Left lung (tissue), 10 donors: Measurements from ENCODE around the gene KIF16B. TPM values are rescaled to one million over a fixed set of nuclear protein-coding genes. Genes with fewer than 3 reads are reported as not detected.

ENCODE experiments used
- ATAC-seq: fragments of 200-7000 bp; cut with Tn5 transposase; one replicate; pipeline ENCODE4 v1.9.1; 2020; ENCODE audit warnings: moderate library complexity
- DNase-seq, 4 donors: peaks; one replicate each; pipeline ENCODE4 v3.0.0-alpha.2; 2013 to 2020
- H3K27ac ChIP-seq, 2 donors: fragments of 200-600 bp; sonication (generic) in 1 of 2; one replicate each; pipeline versions ENCODE4 v1.5.0 to v1.8.0; 2020 to 2021
- H3K27me3 ChIP-seq, 2 donors: fragments of 200-600 bp; sonication (generic) in 1 of 2; one replicate each; pipeline versions ENCODE4 v1.5.0 to v1.8.0; 2020 to 2021
- H3K36me3 ChIP-seq, 2 donors: fragments of 200-600 bp; sonication (generic) in 1 of 2; one replicate each; pipeline versions ENCODE4 v1.5.0 to v1.8.0; 2020 to 2021
- H3K4me1 ChIP-seq, 2 donors: fragments of 200-600 bp; one replicate each; pipeline ENCODE4 v1.8.0; 2021
- H3K4me3 ChIP-seq, 2 donors: fragments of 200-600 bp; sonication (generic) in 1 of 2; one replicate each; pipeline versions ENCODE4 v1.5.0 to v1.8.0; 2020 to 2021; ENCODE audit warnings: mild to moderate bottlenecking in 1 of 2
- H3K9me3 ChIP-seq, 2 donors: fragments of 200-600 bp; sonication (generic) in 1 of 2; one replicate each; pipeline versions ENCODE4 v1.5.0 to v1.8.0; 2020 to 2021
- intact Hi-C, 2 donors: fragments of 100-400 bp; cut with DNase I; formaldehyde crosslinking; loops; one replicate each; pipeline versions ENCODE4 v1.11.2 to v1.14.2; 2022
- polyA plus RNA-seq, 6 donors: library from polyadenylated mRNA; unstranded; fragments of 120-200 nt; gene quantifications; one replicate each; pipeline ENCODE4 v1.2.1, GENCODE V29; 2013; ENCODE audit not compliant: insufficient read length in 6 of 6
- total RNA-seq, 2 donors: library from RNA; stranded (reverse); fragmentation: NEBNext Ultra II Directional; extraction: Animal tissue kit (Norgen Biotek cat#: 25700); gene quantifications; one replicate each; pipeline ENCODE4 v1.2.1, GENCODE V29; 2021
- TF ChIP-seq, protein P1 (sequence below), 2 donors: fragments of 200-600 bp; sonication (generic) in 1 of 2; IDR thresholded peaks; one replicate each; pipeline versions ENCODE4 v1.5.0 to v1.8.0; 2021; ENCODE audit warnings: antibody characterized with exemption in 2 of 2
- donor health status: DM: no; HTN: yes; CAD: no.
- donor health status: DM: no; HTN: no; CAD: no.

Gene KIF16B
- total and polyA plus RNA-seq, 8 donors: 9.1 to 23.8 (median 12.8) TPM

DNA sequence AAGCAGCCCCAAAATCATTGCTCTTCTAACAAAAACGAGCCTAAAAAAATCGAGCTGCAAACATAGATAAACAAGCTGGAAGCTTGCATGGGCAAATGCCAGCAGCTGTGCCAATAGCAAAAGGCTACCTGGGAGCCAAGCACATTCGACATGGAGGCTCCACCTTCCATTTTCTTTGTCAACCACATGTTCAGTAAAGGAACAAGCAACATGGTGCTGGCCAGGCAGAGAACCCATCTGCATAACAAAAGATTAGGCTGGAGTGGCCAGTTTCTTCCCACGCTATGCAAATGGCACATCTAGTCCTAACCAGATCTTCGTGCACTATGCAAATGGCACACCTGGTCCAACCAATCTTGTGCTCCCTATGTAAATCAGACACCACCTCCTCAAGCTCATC lies 110.5 kb downstream of the KIF16B start:
- no peak overlapping the region for H3K4me3 ChIP-seq
- ATAC-seq: no peak
- TF ChIP-seq, protein P1, sequence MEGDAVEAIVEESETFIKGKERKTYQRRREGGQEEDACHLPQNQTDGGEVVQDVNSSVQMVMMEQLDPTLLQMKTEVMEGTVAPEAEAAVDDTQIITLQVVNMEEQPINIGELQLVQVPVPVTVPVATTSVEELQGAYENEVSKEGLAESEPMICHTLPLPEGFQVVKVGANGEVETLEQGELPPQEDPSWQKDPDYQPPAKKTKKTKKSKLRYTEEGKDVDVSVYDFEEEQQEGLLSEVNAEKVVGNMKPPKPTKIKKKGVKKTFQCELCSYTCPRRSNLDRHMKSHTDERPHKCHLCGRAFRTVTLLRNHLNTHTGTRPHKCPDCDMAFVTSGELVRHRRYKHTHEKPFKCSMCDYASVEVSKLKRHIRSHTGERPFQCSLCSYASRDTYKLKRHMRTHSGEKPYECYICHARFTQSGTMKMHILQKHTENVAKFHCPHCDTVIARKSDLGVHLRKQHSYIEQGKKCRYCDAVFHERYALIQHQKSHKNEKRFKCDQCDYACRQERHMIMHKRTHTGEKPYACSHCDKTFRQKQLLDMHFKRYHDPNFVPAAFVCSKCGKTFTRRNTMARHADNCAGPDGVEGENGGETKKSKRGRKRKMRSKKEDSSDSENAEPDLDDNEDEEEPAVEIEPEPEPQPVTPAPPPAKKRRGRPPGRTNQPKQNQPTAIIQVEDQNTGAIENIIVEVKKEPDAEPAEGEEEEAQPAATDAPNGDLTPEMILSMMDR (IDR thresholded peaks at IDR 0.05): no peak
- no peak overlapping the region for H3K27ac ChIP-seq
- no peaks in the 10 kb centered on the region for H3K9me3 ChIP-seq
- H3K36me3 ChIP-seq: no peaks in the 10 kb centered on the region
- intact Hi-C loops: no loop called here
- H3K4me1 ChIP-seq: peaks cover 0 to 5% of the 10 kb centered on the region in 2 donors
- no peak for DNase-seq
- H3K27me3 ChIP-seq: no peaks in the 10 kb centered on the region

- Histone ChIP-seq H3K36me3 (no peaks in the 10 kb centered on the region), H3K27me3 (no peaks in the 10 kb centered on the region), H3K9me3 (no peaks in the 10 kb centered on the region), H3K27ac (peak overlapping the region in 1 of 2 donors; percentile 9), H3K4me3 (no peak overlapping the region), H3K4me1 (peaks cover 0 to 5% of the 10 kb centered on the region in 2 donors)
- DNase-seq: peak in 1 of 4 donors; percentile 27
- peak; percentile 88 for ATAC-seq
- TF ChIP-seq, protein P1 (IDR thresholded peaks at IDR 0.05): no peak
- intact Hi-C loops: no loop called here
These were observed 114.1 kb downstream of the KIF16B start for GRCh38 chr20:16459019-16459700.

- DNase-seq: no peak
- no peak overlapping the region for H3K4me3 ChIP-seq
- TF ChIP-seq, protein P1 (IDR thresholded peaks at IDR 0.05): no peak
- peaks cover 0 to 5% of the 10 kb centered on the region in 2 donors for H3K4me1 ChIP-seq
- no peak for ATAC-seq
- no peaks in the 10 kb centered on the region for H3K9me3 ChIP-seq
- H3K27me3 ChIP-seq: no peaks in the 10 kb centered on the region
- intact Hi-C loops: no loop called here
- no peak overlapping the region for H3K27ac ChIP-seq
- no peaks in the 10 kb centered on the region for H3K36me3 ChIP-seq
These were observed 115.7 kb downstream of the KIF16B start for GRCh38 chr20:16457514-16457913.

GRCh38 chr20:16455324-16455723 lies 117.9 kb downstream of the KIF16B start:
- H3K27ac ChIP-seq: no peak overlapping the region
- no peak overlapping the region for H3K4me3 ChIP-seq
- intact Hi-C loops: no loop called here
- no peaks in the 10 kb centered on the region for H3K9me3 ChIP-seq
- no peak for DNase-seq
- no peaks in the 10 kb centered on the region for H3K27me3 ChIP-seq
- H3K4me1 ChIP-seq: peaks cover 0 to 5% of the 10 kb centered on the region in 2 donors
- ATAC-seq: no peak
- TF ChIP-seq, protein P1 (IDR thresholded peaks at IDR 0.05): no peak
- H3K36me3 ChIP-seq: no peaks in the 10 kb centered on the region

- intact Hi-C loops: no loop called here
- no peaks in the 10 kb centered on the region for H3K27me3 ChIP-seq
- H3K4me1 ChIP-seq: peaks cover 0 to 3% of the 10 kb centered on the region in 2 donors
- no peak overlapping the region for H3K27ac ChIP-seq
- ATAC-seq (peak; percentile 36), DNase-seq (peak in 1 of 4 donors; percentile 24)
- TF ChIP-seq, protein P1 (IDR thresholded peaks at IDR 0.05): no peak
- H3K9me3 ChIP-seq: no peaks in the 10 kb centered on the region
- no peaks in the 10 kb centered on the region for H3K36me3 ChIP-seq
- no peak overlapping the region for H3K4me3 ChIP-seq
These were observed 121.3 kb downstream of the KIF16B start for GRCh38 chr20:16451982-16452381.
